Renal cortex interstitium (tissue), 11 donors: Measurements from ENCODE around the gene KMT5B. TPM values are rescaled to one million over a fixed set of nuclear protein-coding genes. Genes with fewer than 3 reads are reported as not detected.

Experiments
- DNase-seq, 11 donors: peaks; one replicate each; pipeline ENCODE4 v3.0.0-alpha.2; 2013; ENCODE audit warnings: low read depth in 9 of 11, low spot score in 4 of 11; ENCODE audit errors: extremely low read depth in 1 of 11
- polyA plus RNA-seq, 3 donors: library from polyadenylated mRNA; unstranded; fragments of 120-200 nt; gene quantifications; one replicate each; pipeline ENCODE4 v1.2.1, GENCODE V29; 2013; ENCODE audit not compliant: insufficient read length in 3 of 3

KMT5B gene
- polyA plus RNA-seq, 3 donors = 71.9 to 83.1 (median 80.5) TPM

- DNase-seq = no peak
Observed at GRCh38 chr11:68226421-68226820, 13.3 kb upstream of the KMT5B start.

GRCh38 chr11:68224606-68225005 lies 11.5 kb upstream of the KMT5B start:
- no peak for DNase-seq

GRCh38 chr11:68223275-68223674 lies 10.2 kb upstream of the KMT5B start:
- no peak for DNase-seq

GRCh38 chr11:68221406-68221805 lies 8.3 kb upstream of the KMT5B start:
- DNase-seq = no peak

GRCh38 chr11:68216171-68216938 lies 3.3 kb upstream of the KMT5B start:
- no peak for DNase-seq

- DNase-seq = no peak
Observed at GRCh38 chr11:68215524-68216170, 2.6 kb upstream of the KMT5B start.

GRCh38 chr11:68215087-68215445 lies 2.0 kb upstream of the KMT5B start:
- DNase-seq = no peak

GRCh38 chr11:68214173-68215086 lies 1.3 kb upstream of the KMT5B start:
- no peak for DNase-seq

GRCh38 chr11:68213555-68214172 lies 568 bp upstream of the KMT5B start:
- DNase-seq = peak; percentile 81 to 94 (median 92)

GRCh38 chr11:68212421-68213134 lies 518 bp downstream of the KMT5B start:
- peak in 10 of 11 donors; percentile 25 to 70 (median 54) for DNase-seq

GRCh38 chr11:68211546-68211945 lies 1.6 kb downstream of the KMT5B start:
- no peak for DNase-seq

GRCh38 chr11:68206211-68206610 lies 6.9 kb downstream of the KMT5B start:
- peak in 6 of 11 donors; percentile 38 to 67 (median 43) for DNase-seq

- no peak for DNase-seq
Observed at GRCh38 chr11:68204402-68204801, 8.7 kb downstream of the KMT5B start.

- no peak for DNase-seq
Observed at GRCh38 chr11:68202165-68202564, 10.9 kb downstream of the KMT5B start.

- DNase-seq = no peak
Observed at GRCh38 chr11:68201492-68201891, 11.6 kb downstream of the KMT5B start.

GRCh38 chr11:68200639-68201038 lies 12.5 kb downstream of the KMT5B start:
- DNase-seq = no peak

- DNase-seq = no peak
Observed at GRCh38 chr11:68199295-68199987, 13.7 kb downstream of the KMT5B start.

GRCh38 chr11:68196219-68196618 lies 16.9 kb downstream of the KMT5B start:
- no peak for DNase-seq
